Liver (tissue), 9 donors: Measurements from ENCODE around the gene LAMC3. TPM values are rescaled to one million over a fixed set of nuclear protein-coding genes. Genes with fewer than 3 reads are reported as not detected.

Source experiments
- DNase-seq: peaks from one replicate; pipeline ENCODE4 v3.0.0-alpha.2; 2017; ENCODE audit warnings: low spot score
- H3K27ac ChIP-seq, 2 donors: one replicate each; pipeline ENCODE4 v1.7.0; 2013; ENCODE audit warnings: inconsistent platforms in 2 of 2, low read length in 2 of 2, control low read depth in 1 of 2, low read depth in 1 of 2, mild to moderate bottlenecking in 1 of 2
- H3K27me3 ChIP-seq, 4 donors: one replicate each; pipeline versions ENCODE4 v1.6.1 to v1.7.0; 2013; ENCODE audit warnings: low read length in 3 of 4, inconsistent platforms in 1 of 4, mild to moderate bottlenecking in 1 of 4, moderate library complexity in 1 of 4; ENCODE audit not compliant: control insufficient read depth in 4 of 4, insufficient read depth in 4 of 4
- H3K36me3 ChIP-seq, 4 donors: one replicate each; pipeline versions ENCODE4 v1.6.1 to v1.7.0; 2013; ENCODE audit warnings: low read length in 3 of 4, mild to moderate bottlenecking in 3 of 4, low read depth in 1 of 4, moderate library complexity in 1 of 4; ENCODE audit not compliant: control insufficient read depth in 4 of 4, insufficient read depth in 3 of 4
- H3K4me1 ChIP-seq, 4 donors: one replicate each; pipeline versions ENCODE4 v1.6.1 to v1.7.0; 2013; ENCODE audit warnings: low read length in 3 of 4, mild to moderate bottlenecking in 3 of 4, moderate library complexity in 1 of 4; ENCODE audit not compliant: control insufficient read depth in 4 of 4, insufficient read depth in 4 of 4
- H3K4me3 ChIP-seq, 3 donors: one replicate each; pipeline versions ENCODE4 v1.6.1 to v1.7.0; 2013; ENCODE audit warnings: low read length in 3 of 3, control low read depth in 1 of 3, low read depth in 1 of 3, mild to moderate bottlenecking in 1 of 3
- H3K9ac ChIP-seq, 2 donors: one replicate each; pipeline ENCODE4 v1.7.0; 2013; ENCODE audit warnings: low read length in 2 of 2, mild to moderate bottlenecking in 2 of 2, moderate library complexity in 2 of 2, control low read depth in 1 of 2, low read depth in 1 of 2
- H3K9me3 ChIP-seq, 4 donors: one replicate each; pipeline versions ENCODE4 v1.6.1 to v1.7.0; 2013; ENCODE audit warnings: low read length in 3 of 4; ENCODE audit not compliant: control insufficient read depth in 4 of 4
- ATF3 ChIP-seq: IDR thresholded peaks from 2 replicates; pipeline ENCODE4 v1.6.1; 2016; ENCODE audit warnings: antibody characterized with exemption
- CTCF ChIP-seq: fragments of 150-350 bp; IDR thresholded peaks from 2 replicates; pipeline ENCODE4 v1.5.1; 2017; ENCODE audit warnings: improper control_type of control experiment, low read depth, low read length; ENCODE audit not compliant: missing input control
- EGR1 ChIP-seq, 2 donors: IDR thresholded peaks; 2 replicates each; pipeline ENCODE4 v1.6.1; 2016 to 2018; ENCODE audit warnings: antibody characterized with exemption in 2 of 2, low read depth in 2 of 2
- FOXA1 ChIP-seq: IDR thresholded peaks from 2 replicates; pipeline ENCODE4 v1.6.1; 2016; ENCODE audit warnings: antibody characterized with exemption
- FOXA2 ChIP-seq: IDR thresholded peaks from 2 replicates; pipeline ENCODE4 v1.6.1; 2016; ENCODE audit warnings: antibody characterized with exemption
- GABPA ChIP-seq, 2 donors: IDR thresholded peaks in 1 of 2; conservative IDR thresholded peaks in 1 of 2; 2 replicates each; pipeline ENCODE4 v1.6.1; 2016; ENCODE audit warnings: antibody characterized with exemption in 2 of 2, mild to moderate bottlenecking in 1 of 2, moderate library complexity in 1 of 2
- HNF4A ChIP-seq, 2 donors: conservative IDR thresholded peaks; 2 replicates each; pipeline ENCODE4 v1.6.1; 2016; ENCODE audit warnings: antibody characterized with exemption in 2 of 2, mild to moderate bottlenecking in 2 of 2
- HNF4G ChIP-seq: IDR thresholded peaks from 2 replicates; pipeline ENCODE4 v1.6.1; 2016; ENCODE audit warnings: antibody characterized with exemption
- JUND ChIP-seq, 2 donors: IDR thresholded peaks; 2 replicates each; pipeline ENCODE4 v1.6.1; 2016; ENCODE audit warnings: antibody characterized with exemption in 2 of 2
- NR2F2 ChIP-seq: IDR thresholded peaks from 2 replicates; pipeline ENCODE4 v1.6.1; 2016; ENCODE audit warnings: antibody characterized with exemption
- REST ChIP-seq: IDR thresholded peaks from 2 replicates; pipeline ENCODE4 v1.6.1; 2016; ENCODE audit warnings: antibody characterized with exemption, mild to moderate bottlenecking
- RXRA ChIP-seq, 2 donors: IDR thresholded peaks; 2 replicates each; pipeline ENCODE4 v1.6.1; 2017 to 2018; ENCODE audit warnings: antibody characterized with exemption in 2 of 2, mild to moderate bottlenecking in 1 of 2
- SP1 ChIP-seq: IDR thresholded peaks from 2 replicates; pipeline ENCODE4 v1.6.1; 2018; ENCODE audit warnings: antibody characterized with exemption, mild to moderate bottlenecking
- TAF1 ChIP-seq: conservative IDR thresholded peaks from 2 replicates; pipeline ENCODE4 v1.6.1; 2016; ENCODE audit warnings: antibody characterized with exemption, mild to moderate bottlenecking
- YY1 ChIP-seq: IDR thresholded peaks from 2 replicates; pipeline ENCODE4 v1.6.1; 2016; ENCODE audit warnings: antibody characterized with exemption, mild to moderate bottlenecking
- WGBS: extraction: QIAGEN DNeasy Blood & Tissue Kit; methylation state at CpG from one replicate; pipeline ENCODE4 v1.1.7; 2013; 5-methylcytosine and 5-hydroxymethylcytosine counted together
- polyA plus RNA-seq, 2 donors: library from polyadenylated mRNA; stranded (reverse) in 1 of 2; unstranded in 1 of 2; fragments of 200-250 nt in 1 of 2; fragments of >200 nt in 1 of 2; fragmentation: Nextera tagmentation in 1 of 2; extraction: Ambion mirVana in 1 of 2; gene quantifications; one replicate each; pipeline versions ENCODE4 v1.2.1 to v1.2.3, GENCODE V29; 2013 to 2015
- total RNA-seq, 2 donors: library from RNA; depleted of rRNA; stranded (reverse); fragments of >200 nt; gene quantifications; one replicate each; pipeline ENCODE4 v1.2.3, GENCODE V29; 2014
- donor health status: healthy.
- donor health status: healthy.
- donor health status: healthy.
- donor health status: healthy.
- donor health status: healthy.

The LAMC3 gene
- total and polyA plus RNA-seq, 4 donors, result 1.4 to 5.9 (median 2.9) TPM

- TF ChIP-seq HNF4G (no peak), EGR1 (IDR thresholded peaks at IDR 0.05; ENCODE audit: low read depth in 2 of 2) (no peak), TAF1 (no peak)
Observed at GRCh38 chr9:130981756-130982137, 27.2 kb upstream of the LAMC3 start (continued).

GRCh38 chr9:130982636-130983358, 26.2 kb upstream of the LAMC3 start:
- no peak for DNase-seq

More at GRCh38 chr9:130982636-130983358, 26.2 kb upstream of the LAMC3 start:
- H3K9ac ChIP-seq, result no peak overlapping the region
- 81% methylated on average over 25 of the region's 25 CpGs for WGBS
- H3K4me3 ChIP-seq, result no peak overlapping the region
- TF ChIP-seq TAF1 (no peak), NR2F2 (no peak), GABPA (IDR thresholded peaks at IDR 0.05 in 1 of 2, conservative IDR thresholded peaks at IDR 0.05 in 1 of 2) (no peak), JUND (IDR thresholded peaks at IDR 0.05) (no peak), SP1 (no peak), HNF4A (conservative IDR thresholded peaks at IDR 0.05) (no peak), EGR1 (IDR thresholded peaks at IDR 0.05; ENCODE audit: low read depth in 2 of 2) (no peak), FOXA1 (no peak), CTCF (no peak), ATF3 (no peak), RXRA (IDR thresholded peaks at IDR 0.05) (no peak), HNF4G (no peak), YY1 (no peak), FOXA2 (no peak), REST (no peak)
- no peaks in the 10 kb centered on the region for H3K4me1 ChIP-seq
- H3K27me3 ChIP-seq, result peaks cover 0 to 6% (median 1%) of the 10 kb centered on the region in 4 donors
- no peak overlapping the region for H3K27ac ChIP-seq
- no peaks in the 10 kb centered on the region for H3K9me3 ChIP-seq
- H3K36me3 ChIP-seq, result no peaks in the 10 kb centered on the region
